Measurements from ENCODE around the gene BNC2.

Gene BNC2

GRCh38 chr9:16899606-16900005, 29.1 kb upstream of the BNC2 start:
- TF ChIP-seq FOXM1 (IDR thresholded peaks at IDR 0.05; ENCODE audit: borderline replicate concordance, low read depth): no peak
- no peak for TF ChIP-seq REST (IDR thresholded peaks at IDR 0.05; ENCODE audit: low read depth)
- TF ChIP-seq NFIC (IDR thresholded peaks at IDR 0.05): no peak
- TF ChIP-seq TCF12 (IDR thresholded peaks at IDR 0.05; ENCODE audit: low read depth): no peak
- no peak for TF ChIP-seq YY1 (IDR thresholded peaks at IDR 0.05; ENCODE audit: low read depth)
- TF ChIP-seq EGR1 (IDR thresholded peaks at IDR 0.05): no peak
- TF ChIP-seq CREB1 (IDR thresholded peaks at IDR 0.05; ENCODE audit: low read depth): no peak
- no peak for TF ChIP-seq RAD21 (IDR thresholded peaks at IDR 0.05; ENCODE audit: low read depth)
- TF ChIP-seq TAF1 (IDR thresholded peaks at IDR 0.05; ENCODE audit: low read depth): no peak
- TF ChIP-seq TEAD4 (IDR thresholded peaks at IDR 0.05): no peak
- TF ChIP-seq ZBTB7A (IDR thresholded peaks at IDR 0.05; ENCODE audit: low read depth): no peak
- TF ChIP-seq MAX (IDR thresholded peaks at IDR 0.05): no peak
- no peak for TF ChIP-seq USF1 (IDR thresholded peaks at IDR 0.05)
- TF ChIP-seq EP300 (IDR thresholded peaks at IDR 0.05; ENCODE audit: borderline replicate concordance): no peak
- no peak for TF ChIP-seq CEBPB (IDR thresholded peaks at IDR 0.05)

GRCh38 chr9:16898464-16898863, 28.0 kb upstream of the BNC2 start:
- no peak for TF ChIP-seq REST (IDR thresholded peaks at IDR 0.05; ENCODE audit: low read depth)
- TF ChIP-seq TEAD4 (IDR thresholded peaks at IDR 0.05): no peak
- TF ChIP-seq USF1 (IDR thresholded peaks at IDR 0.05): no peak
- TF ChIP-seq NFIC (IDR thresholded peaks at IDR 0.05): no peak
- TF ChIP-seq EGR1 (IDR thresholded peaks at IDR 0.05): no peak

- TF ChIP-seq USF1 (IDR thresholded peaks at IDR 0.05) (no peak), TAF1 (IDR thresholded peaks at IDR 0.05; ENCODE audit: low read depth) (no peak), YY1 (IDR thresholded peaks at IDR 0.05; ENCODE audit: low read depth) (no peak), TCF12 (IDR thresholded peaks at IDR 0.05; ENCODE audit: low read depth) (no peak), CEBPB (IDR thresholded peaks at IDR 0.05) (no peak), ZBTB7A (IDR thresholded peaks at IDR 0.05; ENCODE audit: low read depth) (no peak), FOXM1 (IDR thresholded peaks at IDR 0.05; ENCODE audit: borderline replicate concordance, low read depth) (no peak), CREB1 (IDR thresholded peaks at IDR 0.05; ENCODE audit: low read depth) (no peak), NFIC (IDR thresholded peaks at IDR 0.05) (no peak), TEAD4 (IDR thresholded peaks at IDR 0.05) (no peak), MAX (IDR thresholded peaks at IDR 0.05) (no peak), EGR1 (IDR thresholded peaks at IDR 0.05) (no peak), REST (IDR thresholded peaks at IDR 0.05; ENCODE audit: low read depth) (no peak), RAD21 (IDR thresholded peaks at IDR 0.05; ENCODE audit: low read depth) (no peak)
These were observed 18.1 kb upstream of the BNC2 start for GRCh38 chr9:16888594-16888993.

GRCh38 chr9:16885931-16886330, 15.5 kb upstream of the BNC2 start:
- no peak for TF ChIP-seq USF1 (IDR thresholded peaks at IDR 0.05)
- no peak for TF ChIP-seq TAF1 (IDR thresholded peaks at IDR 0.05; ENCODE audit: low read depth)
- no peak for TF ChIP-seq EP300 (IDR thresholded peaks at IDR 0.05; ENCODE audit: borderline replicate concordance)
- TF ChIP-seq TCF12 (IDR thresholded peaks at IDR 0.05; ENCODE audit: low read depth): no peak
- no peak for TF ChIP-seq FOXM1 (IDR thresholded peaks at IDR 0.05; ENCODE audit: borderline replicate concordance, low read depth)
- no peak for TF ChIP-seq CREB1 (IDR thresholded peaks at IDR 0.05; ENCODE audit: low read depth)
- no peak for TF ChIP-seq RAD21 (IDR thresholded peaks at IDR 0.05; ENCODE audit: low read depth)
- TF ChIP-seq TEAD4 (IDR thresholded peaks at IDR 0.05): no peak
- TF ChIP-seq CEBPB (IDR thresholded peaks at IDR 0.05): no peak
- TF ChIP-seq MAX (IDR thresholded peaks at IDR 0.05): no peak

Data from Ishikawa (cell line).